K562 (cell line): ENCODE results near the gene EVA1B.

Source experiments
- EZH2 ChIP-seq: IDR thresholded peaks from 2 replicates; pipeline ENCODE4 v1.6.1; 2012; ENCODE audit warnings: low read depth, mild to moderate bottlenecking, inconsistent platforms, low read length, borderline replicate concordance
- FOXJ3 ChIP-seq: sonication (generic); formaldehyde crosslinking; IDR thresholded peaks from 2 replicates; pipeline ENCODE4 v1.4.0; 2020; ENCODE audit warnings: mild to moderate bottlenecking, missing genetic modification reagents
- FOXP1 ChIP-seq: sonication (generic); formaldehyde crosslinking; IDR thresholded peaks from 2 replicates; pipeline ENCODE4 v1.8.0; 2022; ENCODE audit warnings: mild to moderate bottlenecking, missing genetic modification reagents
- NR4A1 ChIP-seq, 2 experiments: fragments of 250-450 bp in 1 of 2; fragments of 450-650 bp in 1 of 2; sonication (Bioruptor Pico) in 1 of 2; IDR thresholded peaks; 2 replicates each; pipeline versions ENCODE4 v1.4.0 to v1.6.1; 2016 to 2020; ENCODE audit warnings: mild to moderate bottlenecking in 2 of 2, missing compliant biosample characterization in 1 of 2, missing genetic modification characterization in 1 of 2, moderate library complexity in 1 of 2
- NRF1 ChIP-seq, 2 experiments: fragments of 450-650 bp; IDR thresholded peaks in 1 of 2; conservative IDR thresholded peaks in 1 of 2; 2 replicates each; pipeline ENCODE4 v1.6.1; 2014; ENCODE audit warnings: mild to moderate bottlenecking in 2 of 2
- SMARCC2 ChIP-seq: fragments of 450-650 bp; IDR thresholded peaks from 2 replicates; pipeline ENCODE4 v1.6.1; 2017; ENCODE audit warnings: antibody characterized with exemption, moderate library complexity, mild to moderate bottlenecking, low read depth
- SP2 ChIP-seq: IDR thresholded peaks from 2 replicates; pipeline ENCODE4 v1.6.1; 2011; ENCODE audit warnings: mild to moderate bottlenecking, low read depth, low read length, moderate library complexity; ENCODE audit not compliant: poor library complexity, severe bottlenecking; ENCODE audit errors: extremely low read depth
- ZKSCAN8 ChIP-seq: fragments of 200-800 bp; sonication (Bioruptor generic); IDR thresholded peaks from 2 replicates; pipeline ENCODE4 v1.6.1; 2016; ENCODE audit warnings: missing genetic modification characterization, missing compliant biosample characterization
- ZNF24 ChIP-seq: fragments of 450-650 bp; IDR thresholded peaks from 2 replicates; pipeline ENCODE4 v1.6.1; 2016
- TF ChIP-seq, protein P1 (sequence below): sonication (generic); formaldehyde crosslinking; IDR thresholded peaks from 2 replicates; pipeline ENCODE4 v1.9.0; 2022; ENCODE audit warnings: mild to moderate bottlenecking, missing genetic modification reagents

DNA sequence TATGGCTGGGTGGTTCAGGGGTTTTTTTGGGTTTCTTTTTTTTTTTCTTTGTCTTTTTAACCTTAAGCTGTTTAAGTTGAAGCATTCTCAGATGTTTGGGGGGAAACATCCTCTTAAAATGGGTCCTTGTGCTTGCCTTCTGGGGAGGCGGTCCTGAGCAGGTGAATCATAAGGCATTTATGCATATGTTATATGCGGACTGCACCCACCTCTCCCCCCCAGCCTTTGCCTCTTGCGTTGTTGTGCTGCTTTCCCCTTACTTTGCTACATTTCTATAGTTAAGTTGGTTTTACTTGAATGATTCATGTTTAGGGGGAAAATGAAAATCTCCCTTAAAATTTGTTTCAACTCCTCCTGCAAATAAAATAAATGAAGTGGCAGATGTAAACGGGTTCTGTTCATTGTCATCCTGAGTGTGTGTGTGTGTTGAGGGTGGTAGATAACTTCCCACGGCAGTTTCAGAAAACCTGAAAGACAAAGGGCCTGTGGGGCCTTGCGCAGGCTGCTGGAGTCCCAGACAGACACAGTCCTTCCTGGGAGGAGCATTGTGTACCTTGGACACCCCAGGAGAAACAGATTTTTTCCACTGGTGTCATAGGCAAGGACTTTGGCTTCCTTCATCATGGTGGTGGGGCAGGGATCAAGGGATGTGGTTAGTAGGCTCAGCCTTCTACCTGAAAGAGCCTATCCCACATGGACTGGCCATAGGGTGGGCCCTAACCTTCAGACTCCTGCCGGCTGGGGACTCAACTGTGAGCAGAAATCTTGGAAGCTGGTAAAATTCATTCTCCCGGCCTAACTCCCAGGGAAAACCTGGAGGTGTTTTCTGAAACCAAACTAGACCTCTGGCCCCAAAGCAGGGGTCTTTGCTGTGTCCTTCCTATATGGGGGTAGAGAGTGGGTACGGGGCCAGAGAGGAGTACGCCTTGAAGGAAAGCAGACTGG lies 18.2 kb downstream of the EVA1B start:
- TF ChIP-seq FOXP1 (CRISPR knock-in tag): no peak
- TF ChIP-seq, protein P1, sequence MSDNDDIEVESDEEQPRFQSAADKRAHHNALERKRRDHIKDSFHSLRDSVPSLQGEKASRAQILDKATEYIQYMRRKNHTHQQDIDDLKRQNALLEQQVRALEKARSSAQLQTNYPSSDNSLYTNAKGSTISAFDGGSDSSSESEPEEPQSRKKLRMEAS (CRISPR knock-in tag): no peak
- TF ChIP-seq SMARCC2: no peak
- no peak for TF ChIP-seq SP2
- TF ChIP-seq NR4A1 (CRISPR knock-in tag; IDR thresholded peaks at IDR 0.05): no peak
- TF ChIP-seq NR4A1 (tag; IDR thresholded peaks at IDR 0.05): no peak
- no peak for TF ChIP-seq ZKSCAN8 (CRISPR knock-in tag)
- no peak for TF ChIP-seq ZNF24
- TF ChIP-seq EZH2: no peak
- no peak for TF ChIP-seq NRF1 (conservative IDR thresholded peaks at IDR 0.05 in 1 of 2, IDR thresholded peaks at IDR 0.05 in 1 of 2)
- TF ChIP-seq FOXJ3 (CRISPR knock-in tag): no peak
